Measurements from ENCODE around the gene ABCA4. TPM values are rescaled to one million over a fixed set of nuclear protein-coding genes. Genes with fewer than 3 reads are reported as not detected.

ABCA4 gene
- total and polyA plus RNA-seq, 2 experiments from 2014 or later: 0.53 to 1.4 TPM

GRCh38 chr1:94012708-94013366 lies 108.1 kb downstream of the ABCA4 start:
- no peaks in the 10 kb centered on the region for H3K79me2 ChIP-seq
- H3K4me2 ChIP-seq: no peak overlapping the region
- H3K4me3 ChIP-seq: no peak overlapping the region
- no peaks in the 10 kb centered on the region for H3K9me2 ChIP-seq (replicated peaks; ENCODE audit: insufficient read depth)
- DNase-seq (ENCODE audit: low spot score): no peak
- H3K27me3 ChIP-seq: no peaks in the 10 kb centered on the region
- no peaks in the 10 kb centered on the region for H4K20me1 ChIP-seq (ENCODE audit: insufficient read depth, poor library complexity, severe bottlenecking)
- H3K27ac ChIP-seq: peak overlapping the region; percentile 69
- H3K4me1 ChIP-seq (ENCODE audit: insufficient read depth): peaks cover 13% of the 10 kb centered on the region
- H2AFZ ChIP-seq: no peak overlapping the region
- no peaks in the 10 kb centered on the region for H3K36me3 ChIP-seq (replicated peaks; ENCODE audit: insufficient read depth, low read depth)
- WGBS (ENCODE audit: low lambda C conversion rate, missing lambda C conversion rate): 57% methylated on average over 19 of the region's 19 CpGs
- H3K9me3 ChIP-seq (ENCODE audit: low read depth): no peaks in the 10 kb centered on the region
- no peak for TF ChIP-seq EZH2phosphoT487 (IDR thresholded peaks at IDR 0.05; ENCODE audit: low read depth, severe bottlenecking, unreplicated experiment)
- no peak for TF ChIP-seq EZH2 (IDR thresholded peaks at IDR 0.05; ENCODE audit: borderline replicate concordance)
- TF ChIP-seq CTCF (IDR thresholded peaks at IDR 0.05; ENCODE audit: poor library complexity): no peak

GRCh38 chr1:94011709-94012595 lies 109.0 kb downstream of the ABCA4 start:
- no peaks in the 10 kb centered on the region for H3K9me3 ChIP-seq (ENCODE audit: low read depth)
- peak; percentile 63 for DNase-seq (ENCODE audit: low spot score)
- no peak for TF ChIP-seq EZH2phosphoT487 (IDR thresholded peaks at IDR 0.05; ENCODE audit: low read depth, severe bottlenecking, unreplicated experiment)
- no peak for TF ChIP-seq EZH2 (IDR thresholded peaks at IDR 0.05; ENCODE audit: borderline replicate concordance)
- TF ChIP-seq CTCF (IDR thresholded peaks at IDR 0.05; ENCODE audit: poor library complexity): no peak
- no peak overlapping the region for H2AFZ ChIP-seq
- peaks cover 13% of the 10 kb centered on the region for H3K4me1 ChIP-seq (ENCODE audit: insufficient read depth)
- WGBS (ENCODE audit: low lambda C conversion rate, missing lambda C conversion rate): 90% methylated on average over 5 of the region's 6 CpGs
- H3K9me2 ChIP-seq (replicated peaks; ENCODE audit: insufficient read depth): no peaks in the 10 kb centered on the region
- no peaks in the 10 kb centered on the region for H3K36me3 ChIP-seq (replicated peaks; ENCODE audit: insufficient read depth, low read depth)
- H3K4me2 ChIP-seq: no peak overlapping the region
- H3K27me3 ChIP-seq: no peaks in the 10 kb centered on the region
- no peak overlapping the region for H3K4me3 ChIP-seq
- H3K79me2 ChIP-seq: no peaks in the 10 kb centered on the region
- peak overlapping the region; percentile 69 for H3K27ac ChIP-seq
- H4K20me1 ChIP-seq (ENCODE audit: insufficient read depth, poor library complexity, severe bottlenecking): no peaks in the 10 kb centered on the region

GRCh38 chr1:94011129-94011528 lies 109.8 kb downstream of the ABCA4 start:
- Histone ChIP-seq H3K4me1 (ENCODE audit: insufficient read depth) (peaks cover 13% of the 10 kb centered on the region), H4K20me1 (ENCODE audit: insufficient read depth, poor library complexity, severe bottlenecking) (no peaks in the 10 kb centered on the region), H2AFZ (no peak overlapping the region), H3K9me3 (ENCODE audit: low read depth) (no peaks in the 10 kb centered on the region), H3K27me3 (no peaks in the 10 kb centered on the region), H3K79me2 (no peaks in the 10 kb centered on the region), H3K9me2 (replicated peaks; ENCODE audit: insufficient read depth) (no peaks in the 10 kb centered on the region), H3K36me3 (replicated peaks; ENCODE audit: insufficient read depth, low read depth) (no peaks in the 10 kb centered on the region), H3K4me2 (no peak overlapping the region), H3K27ac (no peak overlapping the region), H3K4me3 (no peak overlapping the region)
- DNase-seq (ENCODE audit: low spot score): no peak
- WGBS (ENCODE audit: low lambda C conversion rate, missing lambda C conversion rate): 91% methylated on average over 8 of the region's 8 CpGs
- TF ChIP-seq CTCF (IDR thresholded peaks at IDR 0.05; ENCODE audit: poor library complexity) (no peak), EZH2phosphoT487 (IDR thresholded peaks at IDR 0.05; ENCODE audit: low read depth, severe bottlenecking, unreplicated experiment) (no peak), EZH2 (IDR thresholded peaks at IDR 0.05; ENCODE audit: borderline replicate concordance) (no peak)
